HTERT RPE-1 (cell line): ENCODE data around the gene MYO15A.

Experiments used
- in situ Hi-C: fragments of 300-500 bp; cut with MboI; formaldehyde crosslinking; loops from 4 replicates; pipeline ENCODE4 v1.14.3; 2020; ENCODE audit warnings: low sequenced_read_pairs

MYO15A gene, protein sequence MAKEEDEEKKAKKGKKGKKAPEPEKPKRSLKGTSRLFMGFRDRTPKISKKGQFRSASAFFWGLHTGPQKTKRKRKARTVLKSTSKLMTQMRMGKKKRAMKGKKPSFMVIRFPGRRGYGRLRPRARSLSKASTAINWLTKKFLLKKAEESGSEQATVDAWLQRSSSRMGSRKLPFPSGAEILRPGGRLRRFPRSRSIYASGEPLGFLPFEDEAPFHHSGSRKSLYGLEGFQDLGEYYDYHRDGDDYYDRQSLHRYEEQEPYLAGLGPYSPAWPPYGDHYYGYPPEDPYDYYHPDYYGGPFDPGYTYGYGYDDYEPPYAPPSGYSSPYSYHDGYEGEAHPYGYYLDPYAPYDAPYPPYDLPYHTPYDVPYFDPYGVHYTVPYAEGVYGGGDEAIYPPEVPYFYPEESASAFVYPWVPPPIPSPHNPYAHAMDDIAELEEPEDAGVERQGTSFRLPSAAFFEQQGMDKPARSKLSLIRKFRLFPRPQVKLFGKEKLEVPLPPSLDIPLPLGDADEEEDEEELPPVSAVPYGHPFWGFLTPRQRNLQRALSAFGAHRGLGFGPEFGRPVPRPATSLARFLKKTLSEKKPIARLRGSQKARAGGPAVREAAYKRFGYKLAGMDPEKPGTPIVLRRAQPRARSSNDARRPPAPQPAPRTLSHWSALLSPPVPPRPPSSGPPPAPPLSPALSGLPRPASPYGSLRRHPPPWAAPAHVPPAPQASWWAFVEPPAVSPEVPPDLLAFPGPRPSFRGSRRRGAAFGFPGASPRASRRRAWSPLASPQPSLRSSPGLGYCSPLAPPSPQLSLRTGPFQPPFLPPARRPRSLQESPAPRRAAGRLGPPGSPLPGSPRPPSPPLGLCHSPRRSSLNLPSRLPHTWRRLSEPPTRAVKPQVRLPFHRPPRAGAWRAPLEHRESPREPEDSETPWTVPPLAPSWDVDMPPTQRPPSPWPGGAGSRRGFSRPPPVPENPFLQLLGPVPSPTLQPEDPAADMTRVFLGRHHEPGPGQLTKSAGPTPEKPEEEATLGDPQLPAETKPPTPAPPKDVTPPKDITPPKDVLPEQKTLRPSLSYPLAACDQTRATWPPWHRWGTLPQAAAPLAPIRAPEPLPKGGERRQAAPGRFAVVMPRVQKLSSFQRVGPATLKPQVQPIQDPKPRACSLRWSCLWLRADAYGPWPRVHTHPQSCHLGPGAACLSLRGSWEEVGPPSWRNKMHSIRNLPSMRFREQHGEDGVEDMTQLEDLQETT (N-terminal part only)

DNA sequence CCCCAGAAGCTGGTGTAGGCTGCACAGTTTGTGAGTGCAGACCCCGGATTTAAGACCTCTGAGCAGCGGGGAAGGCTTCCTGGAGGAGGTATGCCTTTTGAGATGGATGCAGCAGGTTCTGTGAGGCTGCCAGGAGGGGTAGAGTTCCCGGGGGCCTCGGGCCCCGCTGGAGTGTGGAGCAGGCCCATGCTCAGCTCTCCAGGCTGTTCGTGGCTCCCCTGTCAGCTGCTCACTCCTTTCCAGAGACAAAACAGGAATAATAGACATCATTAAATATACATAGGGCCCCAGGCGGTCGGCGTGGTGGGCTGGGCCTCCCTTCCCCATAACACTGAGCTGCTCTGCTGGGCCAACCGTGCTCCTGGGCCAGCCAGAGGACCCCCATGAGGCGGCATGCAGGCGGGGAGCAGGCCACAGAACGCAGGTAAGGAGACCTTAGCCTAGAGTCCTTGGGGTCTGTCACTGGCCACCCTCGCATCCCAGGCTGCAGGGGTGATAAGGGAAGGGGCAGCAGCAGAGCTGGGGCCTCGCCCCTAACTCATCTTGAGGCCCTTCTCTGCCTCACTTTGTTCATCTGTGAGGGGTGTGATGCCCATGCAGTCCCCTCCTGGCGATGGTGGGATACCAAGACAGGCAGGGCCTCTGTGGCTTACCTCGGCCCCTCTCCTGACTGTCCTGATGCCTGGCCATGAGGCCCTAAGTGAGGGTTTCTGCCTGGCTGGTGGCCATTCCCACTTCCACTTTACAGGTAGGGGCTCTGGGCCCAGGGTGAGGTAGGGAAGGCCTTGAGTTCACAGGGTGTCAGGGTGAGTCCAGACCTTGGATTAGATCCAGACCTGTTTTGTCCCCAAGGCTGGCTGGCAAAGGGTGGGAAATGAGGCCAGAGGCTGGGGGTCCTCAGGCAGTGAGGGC, at the start of gene MYO15A:
Gene MYO15A (plus strand): TSS at position 356 of the 912 bp plus-strand sequence. CDS start 10,045 bp downstream, outside the sequence.
- in situ Hi-C loops = no loop called here

GRCh38 chr17:18059283-18059682, 49.3 kb upstream of the MYO15A start:
- in situ Hi-C loops = no loop called here

DNA sequence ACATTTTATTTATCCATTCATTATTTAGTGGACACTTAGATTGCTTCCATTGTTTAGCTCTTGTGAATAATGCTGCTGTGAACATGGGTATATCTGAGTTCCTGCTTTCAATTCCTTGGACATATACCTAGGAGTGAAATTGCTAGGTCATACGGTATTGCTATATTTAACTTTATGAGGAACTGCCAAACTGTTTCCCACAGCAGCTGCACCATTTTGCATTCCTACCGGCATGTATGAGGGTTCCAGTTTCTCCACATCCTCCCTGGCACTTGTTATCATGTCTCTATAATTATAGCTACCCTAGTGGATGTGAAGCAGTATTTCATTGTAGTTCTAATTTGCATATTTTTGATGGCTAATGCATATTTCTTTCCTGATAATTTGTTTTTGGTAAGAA, 44.5 kb upstream of the MYO15A start:
- in situ Hi-C loops = no loop called here

GRCh38 chr17:18065546-18065945, 43.0 kb upstream of the MYO15A start:
- in situ Hi-C loops = no loop called here

- in situ Hi-C loops = no loop called here
These were observed 41.7 kb upstream of the MYO15A start for GRCh38 chr17:18066866-18067265.

- in situ Hi-C loops = no loop called here
These were observed 39.5 kb upstream of the MYO15A start for GRCh38 chr17:18069101-18069500.

GRCh38 chr17:18070861-18071340, 37.7 kb upstream of the MYO15A start:
- in situ Hi-C loops = no loop called here

- in situ Hi-C loops = no loop called here
These were observed 36.8 kb upstream of the MYO15A start for GRCh38 chr17:18071751-18072150.

DNA sequence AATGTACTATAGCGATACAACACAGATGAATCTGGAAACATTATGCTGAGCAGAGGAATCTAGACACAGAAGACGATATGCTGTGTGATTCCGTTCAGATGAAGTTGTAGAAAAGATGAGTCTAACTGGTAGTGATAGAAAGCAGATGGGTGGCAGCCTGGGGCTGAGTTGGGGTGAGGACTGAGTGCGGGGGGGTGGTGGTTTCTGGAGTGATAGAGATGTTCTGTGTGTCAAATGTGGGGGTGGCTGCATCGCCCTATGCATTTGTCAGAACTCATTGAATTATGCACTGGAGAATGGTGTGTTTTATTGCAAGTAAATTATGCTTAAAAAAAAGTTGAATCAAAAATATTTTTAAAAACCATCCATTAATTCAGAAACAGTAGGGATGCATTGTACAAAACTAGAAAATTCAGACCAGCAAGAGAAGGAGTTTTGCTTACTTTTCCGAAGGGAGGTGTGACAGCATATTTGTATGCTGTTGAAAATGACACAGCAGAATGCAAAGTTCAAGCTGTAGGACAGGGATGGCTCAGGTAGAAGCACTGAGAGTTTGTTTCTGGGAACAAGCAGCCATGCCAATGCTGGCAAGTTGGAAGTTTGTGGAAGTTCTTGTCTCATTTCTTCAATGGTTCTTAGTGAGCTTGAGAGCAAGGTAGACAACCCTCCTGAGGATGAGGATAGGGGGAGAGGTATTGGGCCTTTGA, 33.8 kb upstream of the MYO15A start:
- in situ Hi-C loops = no loop called here

- in situ Hi-C loops = no loop called here
These were observed 31.6 kb upstream of the MYO15A start for GRCh38 chr17:18076936-18077335.

- in situ Hi-C loops = no loop called here
These were observed 29.0 kb upstream of the MYO15A start for GRCh38 chr17:18079543-18079942.

GRCh38 chr17:18084256-18084655, 24.3 kb upstream of the MYO15A start:
- in situ Hi-C loops = no loop called here

GRCh38 chr17:18087610-18088491, 20.7 kb upstream of the MYO15A start, which contains the start of gene DRG2:
Gene DRG2 (plus strand): TSS chr17:18087948. CDS start chr17:18088024, 76 bp downstream.
- in situ Hi-C loops = no loop called here

DNA sequence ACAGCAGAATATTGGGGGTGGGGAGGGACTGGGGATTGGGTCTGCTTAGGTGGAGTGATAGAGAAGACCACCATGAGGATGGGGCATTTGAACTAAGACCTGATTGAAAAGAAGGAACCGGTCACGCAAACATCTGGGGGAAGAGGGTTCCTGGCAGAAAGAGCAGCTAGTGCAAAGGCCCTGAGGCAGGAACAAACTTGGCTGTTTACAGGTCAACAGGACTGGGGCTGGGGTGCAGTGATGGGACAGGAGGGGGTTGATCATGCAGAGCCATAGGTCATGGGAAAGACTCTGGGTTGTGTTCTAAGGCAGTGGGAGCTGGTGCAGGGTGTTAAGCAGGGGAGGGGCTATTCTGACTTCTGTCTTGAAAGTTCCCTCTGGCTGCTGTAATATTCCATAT, 18.9 kb upstream of the MYO15A start:
- in situ Hi-C loops = no loop called here

- in situ Hi-C loops = no loop called here
These were observed 14.7 kb upstream of the MYO15A start for GRCh38 chr17:18093616-18094408.

DNA sequence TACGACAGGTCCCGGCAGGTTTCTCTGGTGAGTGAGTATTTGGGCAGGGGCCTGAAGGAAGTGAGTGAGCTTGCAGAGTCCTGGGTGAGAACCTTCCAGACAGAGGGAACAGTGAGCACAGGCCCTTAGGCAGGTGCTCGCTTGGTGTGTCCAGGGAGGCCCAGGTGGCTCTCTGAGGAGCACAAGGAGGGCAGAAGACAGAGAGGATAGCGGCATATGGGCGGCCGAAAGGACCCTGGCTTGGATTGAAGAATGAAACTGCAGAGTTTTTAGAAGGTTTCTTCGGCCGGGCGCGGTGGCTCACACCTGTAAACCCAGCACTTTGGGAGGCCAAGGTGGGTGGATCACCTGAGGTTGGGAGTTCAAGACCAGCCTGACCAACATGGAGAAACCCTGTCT, 14.1 kb upstream of the MYO15A start:
- in situ Hi-C loops = no loop called here

DNA sequence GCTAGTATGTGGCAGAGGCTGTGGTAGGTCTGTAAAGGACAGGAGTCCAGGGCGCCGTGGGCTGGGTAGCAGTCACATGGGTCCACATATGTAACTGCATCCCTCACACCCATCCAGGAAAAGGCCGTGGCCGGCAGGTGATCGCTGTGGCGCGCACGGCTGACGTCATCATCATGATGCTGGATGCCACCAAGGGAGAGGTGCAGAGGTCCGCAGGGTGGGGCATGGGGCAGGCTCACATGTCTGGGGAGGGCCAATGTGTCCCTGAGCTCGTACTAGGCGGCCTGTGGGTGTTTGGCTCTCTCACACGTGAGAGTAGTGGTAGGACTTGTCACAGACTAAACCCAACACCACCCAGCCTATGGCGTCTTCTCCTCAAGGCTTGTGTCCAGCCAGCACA, 9.0 kb upstream of the MYO15A start:
- in situ Hi-C loops = no loop called here
